Caki2 (cell line): ENCODE data around the gene MYO16. TPM values are rescaled to one million over a fixed set of nuclear protein-coding genes. Genes with fewer than 3 reads are reported as not detected.
"Not testable (repeated sequence)": the region's sequence is repeated elsewhere in the genome, so short reads cannot be mapped to it uniquely, and the experiment has no call there.

Experiments used
- DNase-seq: peaks from one replicate; pipeline ENCODE4 v3.0.0-alpha.2; 2015; ENCODE audit warnings: low read depth
- in situ Hi-C: cut with HindIII; loops from 2 replicates; pipeline ENCODE4 v1.10.0; 2016; ENCODE audit warnings: low sequenced_read_pairs, low pct_unique_long_range_greater_than_20kb, mixed read lengths
- total RNA-seq: library from RNA; depleted of rRNA; stranded (reverse); fragments of >200 nt; shearing (Covaris generic); gene quantifications from 2 replicates; pipeline ENCODE4 v1.2.3, GENCODE V29; 2014; ENCODE audit warnings: low replicate concordance

The MYO16 gene
- total RNA-seq, 1 experiment from 2014 or later: 0.14 TPM

DNA sequence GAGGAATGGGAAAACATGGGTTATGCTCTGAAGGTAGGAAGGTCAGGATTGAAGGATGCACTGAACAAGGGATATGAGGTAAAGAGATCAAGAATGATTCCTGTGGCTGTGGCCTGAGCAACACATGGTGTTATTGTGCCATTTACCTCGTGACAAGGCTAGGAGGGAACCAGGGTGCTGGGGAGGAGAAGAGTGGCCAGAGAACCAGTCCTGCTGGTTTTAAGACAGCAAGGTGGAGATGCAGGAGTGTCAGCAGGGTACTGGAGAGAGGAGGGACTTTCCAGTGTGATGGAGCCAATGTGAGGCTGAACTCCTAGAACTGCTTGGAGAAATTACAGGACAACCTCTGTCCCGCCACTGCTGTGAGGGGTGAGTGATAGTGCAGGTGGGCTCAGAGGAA lies 282.4 kb downstream of the MYO16 start:
- no peak for DNase-seq
- in situ Hi-C loops: no loop called here

DNA sequence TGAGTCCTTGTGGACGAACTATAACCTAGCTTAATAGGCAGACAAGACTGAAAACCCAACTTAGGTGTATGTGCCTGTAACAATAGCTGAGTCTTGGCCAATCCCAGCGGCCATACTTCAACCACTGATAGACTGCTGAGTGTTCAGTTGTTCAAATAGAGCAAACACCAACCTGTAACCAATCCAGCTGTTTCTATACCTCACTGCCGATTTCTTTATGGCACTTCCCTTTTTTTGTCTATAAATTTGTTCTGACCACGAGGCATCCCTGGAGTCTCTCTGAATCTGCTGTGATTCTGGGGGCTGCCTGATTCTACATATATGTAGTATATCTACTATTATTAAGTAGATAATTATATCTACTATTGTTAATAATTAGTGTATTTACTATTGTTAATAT lies 284.3 kb downstream of the MYO16 start:
- DNase-seq, in situ Hi-C loops: not testable (repeated sequence)

DNA sequence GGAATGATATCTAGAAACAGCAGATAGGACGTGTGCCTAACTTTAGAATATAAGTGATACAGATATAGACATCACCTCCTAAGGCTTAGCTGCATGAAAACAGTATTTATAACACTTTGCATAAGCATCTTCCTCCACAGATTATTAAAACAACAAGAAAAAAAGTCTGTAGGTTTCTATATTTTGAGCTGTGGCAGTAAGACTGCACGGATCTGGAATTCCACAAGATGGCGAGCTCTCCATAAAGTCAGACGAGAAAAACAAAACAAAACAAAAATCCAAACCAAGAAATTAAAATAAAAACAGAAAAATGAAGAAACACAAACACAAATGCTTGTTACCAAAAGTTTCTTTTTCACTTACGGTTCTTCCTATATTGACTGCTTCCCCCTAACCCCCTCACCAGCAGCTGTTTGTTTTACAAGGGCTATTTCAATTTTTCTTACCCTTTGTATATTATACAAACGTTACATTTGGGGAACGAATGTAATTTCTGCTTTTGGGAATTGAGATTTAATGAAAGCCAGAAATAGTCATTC lies 285.8 kb downstream of the MYO16 start:
- DNase-seq: peak; percentile 60
- in situ Hi-C loops: no loop called here

DNA sequence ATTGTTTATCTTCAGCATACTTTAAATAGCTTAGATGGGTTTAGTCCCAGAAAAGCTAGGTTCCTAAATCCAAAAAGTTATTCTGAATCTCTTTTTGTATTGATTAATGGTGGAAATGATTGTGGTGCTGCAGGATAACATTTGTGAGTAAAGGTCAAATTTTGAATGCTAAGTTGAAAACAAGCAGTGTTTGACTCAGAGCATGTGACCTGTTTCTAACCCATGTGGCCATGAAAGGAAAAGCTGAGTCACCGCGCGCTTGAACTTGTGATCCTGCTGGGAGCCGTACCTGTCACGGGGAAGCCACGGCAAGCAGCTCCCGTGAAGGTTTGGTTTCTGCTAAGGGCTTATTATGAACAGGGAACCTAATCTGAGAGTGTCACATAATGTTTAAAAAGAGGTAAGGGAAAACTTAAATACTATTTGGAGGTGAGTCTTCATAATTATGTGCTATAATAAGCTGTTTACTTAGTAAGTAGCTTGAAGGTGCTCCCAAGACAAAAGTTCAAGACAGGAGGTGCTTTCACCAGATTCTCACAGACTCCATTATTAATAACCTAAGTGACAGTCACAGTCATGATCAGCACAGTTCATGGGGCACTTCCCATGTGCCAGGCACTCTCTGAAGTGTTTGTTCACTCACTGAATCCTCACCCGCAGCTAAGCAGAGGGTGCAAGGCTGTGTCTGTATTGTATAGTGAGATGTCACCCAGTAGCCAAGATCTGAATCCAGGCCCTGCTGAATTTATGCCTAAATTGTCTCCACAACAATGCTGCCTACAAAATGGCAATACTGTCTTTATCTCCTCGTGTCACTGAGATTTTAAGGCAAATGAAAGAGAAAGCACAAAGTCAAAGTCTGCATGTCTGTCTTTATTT lies 286.5 kb downstream of the MYO16 start:
- in situ Hi-C loops: no loop called here
- peak; percentile 84 for DNase-seq

DNA sequence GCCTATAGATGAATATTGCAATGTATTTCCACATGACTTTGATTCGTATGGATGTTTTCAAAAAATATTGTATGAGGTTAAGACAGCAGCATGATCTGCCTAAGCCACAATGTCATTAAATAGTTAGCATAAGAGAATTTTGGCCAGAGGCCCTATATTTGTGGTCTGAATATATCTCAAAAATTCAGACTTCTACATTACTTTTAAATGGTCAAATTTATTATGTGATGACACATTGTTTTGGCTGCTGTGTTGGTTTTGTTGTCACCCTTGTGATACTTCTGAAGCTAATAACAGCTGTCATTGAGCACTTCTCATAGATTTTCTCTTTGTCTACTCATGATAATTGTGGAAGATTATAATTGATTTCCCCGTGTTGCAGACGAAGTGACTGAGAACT lies 288.2 kb downstream of the MYO16 start:
- in situ Hi-C loops: no loop called here
- no peak for DNase-seq

DNA sequence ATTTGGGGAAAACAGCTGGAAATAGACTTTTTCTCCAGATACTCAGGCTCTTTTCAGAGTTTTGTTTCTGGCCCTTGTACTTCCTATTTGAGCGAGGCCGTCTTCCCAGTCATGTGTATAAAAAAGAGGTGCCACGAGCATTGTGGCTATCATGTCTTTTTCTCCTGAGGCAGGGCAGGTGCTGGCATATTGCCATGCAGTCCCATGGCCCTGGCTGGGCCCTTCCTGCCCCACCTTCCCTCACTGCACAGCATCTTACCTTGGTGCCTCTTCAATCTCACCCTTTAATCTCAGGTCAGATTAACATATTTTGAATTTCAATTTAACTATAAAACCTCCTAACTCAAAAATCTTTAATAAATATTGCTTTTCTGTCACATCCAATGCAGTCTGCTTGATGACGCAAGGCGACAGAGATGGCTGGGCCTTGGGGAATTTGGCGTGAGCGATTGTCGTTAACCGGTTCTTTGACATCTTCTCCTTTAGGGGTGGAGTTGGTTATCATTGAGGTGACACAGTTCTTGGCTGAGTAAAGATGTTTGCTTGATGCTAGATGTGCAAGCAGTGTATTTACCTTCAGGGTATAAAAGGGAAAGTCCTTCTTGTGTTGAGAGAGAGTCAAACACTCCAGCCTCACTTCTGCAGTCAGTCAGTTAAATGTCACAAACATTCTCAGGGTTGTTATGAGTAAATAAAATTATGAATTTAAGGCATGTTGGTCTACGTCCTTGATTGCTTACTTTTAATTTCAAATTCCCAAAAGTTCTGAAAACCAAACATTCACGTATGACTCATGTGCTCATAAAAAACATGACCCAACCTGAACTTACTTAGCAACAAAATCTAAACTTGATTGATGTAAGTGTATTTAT lies 289.9 kb downstream of the MYO16 start:
- DNase-seq: no peak

DNA sequence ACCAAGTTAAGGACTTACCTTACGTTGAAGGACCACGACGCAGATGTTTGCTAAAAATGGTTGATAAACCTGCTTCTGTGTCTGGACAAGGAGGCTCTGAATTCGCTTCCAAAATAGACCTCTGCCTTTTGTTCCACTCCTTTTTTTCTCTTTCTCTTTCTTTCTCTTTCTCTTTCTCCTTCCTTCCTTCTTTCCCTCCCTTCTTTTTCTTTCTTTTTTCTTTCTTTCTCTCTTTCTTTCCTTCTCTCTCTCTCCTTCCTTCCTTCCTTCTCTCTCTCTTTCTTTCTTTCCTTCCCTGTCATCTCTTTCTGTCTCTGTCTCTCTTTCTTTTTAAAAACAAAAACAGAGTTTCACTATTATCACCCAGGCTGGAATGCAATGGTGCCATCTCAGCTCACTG lies 290.7 kb downstream of the MYO16 start:
- DNase-seq: no peak
- in situ Hi-C loops: no loop called here

More for the DNA sequence above, 289.9 kb downstream of the MYO16 start:
- in situ Hi-C loops: no loop called here

DNA sequence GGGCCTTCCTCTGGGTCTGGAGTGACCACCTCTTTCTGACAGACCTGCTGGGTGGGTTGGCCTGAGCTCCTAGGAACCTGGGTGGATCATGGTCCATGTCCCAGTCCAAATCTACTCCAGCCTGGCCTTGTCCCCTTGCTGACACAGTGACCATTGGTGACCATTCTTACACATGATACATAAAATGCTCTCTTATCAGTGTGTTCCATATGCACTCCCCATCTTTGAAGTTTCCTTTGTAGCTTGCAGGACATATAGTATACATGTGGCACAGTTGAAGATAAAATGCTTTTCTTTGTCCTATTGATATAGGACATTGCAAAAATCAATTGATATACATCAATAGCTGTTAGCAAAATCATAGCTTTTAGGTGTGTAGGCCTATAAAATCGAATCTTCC lies 291.8 kb downstream of the MYO16 start:
- in situ Hi-C loops: no loop called here
- DNase-seq: no peak

DNA sequence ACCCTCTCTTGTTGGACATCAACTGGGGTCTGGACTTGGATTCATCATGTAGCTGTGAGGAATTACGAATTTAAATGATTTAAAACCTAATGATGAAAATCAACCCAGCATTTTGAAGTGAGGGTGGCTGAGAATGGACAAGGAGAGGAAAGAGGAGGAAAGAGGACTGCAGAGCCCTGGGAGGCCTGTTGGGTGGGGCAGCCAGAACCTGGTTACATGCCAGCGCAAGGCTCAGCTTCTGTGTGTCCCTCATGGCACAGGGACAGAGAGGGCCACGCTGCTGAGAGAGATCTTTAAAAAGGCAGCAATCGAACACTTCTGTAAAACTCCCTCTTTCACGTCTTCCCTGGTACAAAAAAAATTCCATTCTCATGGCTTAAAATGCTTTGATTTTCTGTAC lies 292.7 kb downstream of the MYO16 start:
- no peak for DNase-seq
- in situ Hi-C loops: no loop called here

DNA sequence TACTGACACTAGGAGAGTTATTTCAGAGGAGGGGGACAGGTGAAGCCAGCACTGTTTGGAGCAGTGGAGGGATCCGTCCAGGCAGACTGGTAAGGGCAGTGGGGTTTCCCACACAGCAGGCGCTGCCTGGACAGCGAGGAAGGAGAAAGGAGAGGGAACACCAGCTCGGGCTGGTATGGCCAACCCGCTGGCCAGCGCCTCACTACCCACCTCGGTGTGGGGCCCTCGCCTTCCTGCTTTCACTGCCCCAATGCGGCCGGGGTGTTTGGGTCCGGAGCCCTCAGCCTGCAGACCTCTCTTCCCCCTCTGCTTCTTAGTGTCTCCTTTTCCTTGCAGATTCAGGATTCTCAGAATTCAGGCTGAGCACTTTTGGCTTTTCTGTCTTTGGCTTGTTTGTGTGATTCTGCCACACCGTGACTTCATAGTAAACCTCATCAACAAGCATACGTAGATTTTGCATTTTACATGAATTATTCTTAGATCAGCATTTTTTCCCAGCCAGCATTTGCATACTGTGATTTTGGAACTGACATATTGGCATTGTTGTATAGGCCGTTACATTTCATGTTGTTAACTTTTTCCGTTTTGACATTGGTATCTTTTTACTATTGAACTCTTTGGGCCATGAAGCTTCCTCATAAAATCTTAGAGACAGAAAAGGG lies 294.1 kb downstream of the MYO16 start:
- in situ Hi-C loops: no loop called here
- no peak for DNase-seq

DNA sequence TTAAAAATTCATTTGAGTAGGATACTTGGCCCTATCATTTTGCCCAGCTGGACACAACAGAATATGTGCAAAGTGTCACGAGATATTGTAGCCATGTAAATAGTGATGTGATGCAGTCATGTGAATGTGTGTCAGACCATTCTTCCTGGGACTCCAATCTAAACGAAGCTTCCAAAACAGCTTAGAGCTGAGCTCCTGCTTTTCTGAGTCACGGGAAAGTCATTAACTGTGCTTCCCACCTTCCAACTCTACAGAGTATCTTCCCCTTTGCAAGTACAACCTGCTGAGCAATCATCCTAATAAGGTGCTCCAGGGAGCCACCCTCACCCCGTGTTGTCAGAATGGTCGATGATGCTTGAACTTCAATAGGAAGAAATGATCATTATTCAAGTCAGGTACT lies 294.7 kb downstream of the MYO16 start:
- in situ Hi-C loops: no loop called here
- DNase-seq: peak; percentile 49

DNA sequence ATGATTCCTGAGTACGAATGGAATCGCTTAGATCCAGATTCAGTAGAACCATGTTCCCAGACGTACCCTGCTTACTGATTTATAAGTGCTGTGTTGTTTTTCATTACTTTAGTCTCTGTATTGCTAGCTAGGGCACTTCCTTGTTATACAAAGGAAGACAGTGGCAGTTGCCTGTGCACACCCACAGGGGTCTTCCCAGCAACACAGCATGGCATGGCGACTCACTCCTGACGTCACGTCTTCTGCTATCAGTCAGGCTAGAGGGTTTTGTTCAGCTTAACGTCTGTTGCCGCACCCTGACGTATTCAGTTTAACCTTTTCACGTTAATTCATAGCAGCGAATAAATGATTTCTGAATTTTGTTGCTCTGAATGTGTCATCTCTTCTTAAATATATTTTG lies 295.1 kb downstream of the MYO16 start:
- DNase-seq: no peak
- in situ Hi-C loops: no loop called here

DNA sequence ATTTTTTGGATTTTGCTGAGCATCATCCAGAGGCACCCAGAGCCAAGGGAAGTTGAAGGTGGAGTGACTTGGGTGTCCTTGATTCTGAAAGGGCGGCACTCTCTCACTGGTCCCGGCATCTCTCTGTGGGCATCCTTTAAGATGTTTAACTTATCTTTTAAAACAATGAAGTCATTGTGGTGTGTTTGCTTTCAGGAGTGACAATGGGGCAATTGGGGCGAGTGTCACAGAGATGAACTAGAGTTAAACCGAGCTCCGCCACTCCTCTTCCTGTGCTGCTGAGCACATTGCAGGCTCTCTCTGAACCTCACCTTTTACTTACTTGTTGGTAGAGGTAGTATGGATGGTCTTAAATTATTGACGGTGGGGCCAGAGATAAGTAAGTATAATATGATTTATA lies 295.7 kb downstream of the MYO16 start:
- no peak for DNase-seq
- in situ Hi-C loops: no loop called here

DNA sequence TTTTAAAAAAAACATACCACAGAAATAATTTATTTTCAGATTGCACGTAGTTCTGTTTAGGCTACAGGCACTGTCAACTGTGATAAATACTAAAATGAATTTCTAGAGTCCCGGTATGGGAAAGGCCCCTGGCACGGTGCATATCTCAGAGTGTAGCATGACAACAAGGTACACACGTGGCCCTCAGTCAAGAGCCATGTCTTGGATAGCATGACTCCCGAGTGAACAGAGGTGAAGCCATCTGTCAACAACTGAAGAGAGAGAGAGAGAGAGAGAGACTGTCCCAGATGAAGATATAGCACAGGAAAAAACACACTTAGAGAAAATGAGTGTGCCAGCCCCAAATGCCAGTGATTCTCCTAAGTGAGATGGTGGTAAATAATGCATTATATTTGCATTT lies 297.5 kb downstream of the MYO16 start:
- in situ Hi-C loops: no loop called here
- DNase-seq: no peak

DNA sequence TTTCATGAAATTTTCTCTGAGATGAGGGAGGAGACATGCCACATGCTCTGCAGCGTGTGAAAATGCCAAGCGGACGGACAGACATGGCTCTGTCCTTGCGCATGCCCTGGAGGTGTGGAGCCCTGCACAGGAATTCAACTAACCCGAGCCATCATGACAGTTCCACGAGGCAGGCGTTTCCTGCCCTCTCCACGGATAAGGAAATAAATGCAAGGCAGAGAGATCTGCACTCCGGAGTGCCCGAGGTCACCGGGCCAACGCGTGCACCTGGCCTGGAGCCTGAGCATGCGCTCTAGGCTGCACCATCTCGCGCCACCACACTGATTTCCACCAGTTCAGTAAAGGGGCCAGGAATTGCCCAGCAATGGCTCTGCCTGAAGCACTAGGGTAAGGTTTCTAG lies 298.2 kb downstream of the MYO16 start:
- no peak for DNase-seq
- in situ Hi-C loops: no loop called here

DNA sequence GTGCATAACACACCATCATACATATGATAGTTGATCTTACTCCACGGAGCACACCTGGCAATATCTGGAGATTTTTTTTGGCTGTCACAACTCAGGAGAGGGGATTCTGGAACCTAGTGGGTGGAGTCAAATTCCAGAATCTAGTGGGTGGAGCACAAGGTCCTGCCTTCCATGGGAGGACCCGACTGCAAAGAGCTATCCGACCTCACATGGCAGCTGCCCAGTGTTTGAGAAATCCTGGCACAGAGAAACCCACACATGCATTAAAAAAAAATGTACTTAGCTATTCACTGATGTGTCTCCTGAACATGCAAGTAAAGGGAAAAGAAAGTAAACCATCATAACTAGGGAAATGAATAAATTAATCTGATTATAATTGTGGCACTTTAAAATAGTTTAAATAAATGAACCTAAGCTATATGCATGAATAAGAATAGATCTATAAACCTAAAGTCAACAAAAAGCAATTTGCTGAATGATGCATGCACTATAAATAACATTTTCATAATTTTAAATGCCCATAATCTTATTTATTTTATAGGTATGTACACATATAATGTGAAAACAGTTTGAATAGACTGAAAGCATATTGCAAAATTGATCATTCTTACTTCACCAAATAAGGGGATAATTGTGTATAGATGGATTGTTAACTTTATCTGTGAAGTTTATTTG lies 300.3 kb downstream of the MYO16 start:
- no peak for DNase-seq
- in situ Hi-C loops: no loop called here

DNA sequence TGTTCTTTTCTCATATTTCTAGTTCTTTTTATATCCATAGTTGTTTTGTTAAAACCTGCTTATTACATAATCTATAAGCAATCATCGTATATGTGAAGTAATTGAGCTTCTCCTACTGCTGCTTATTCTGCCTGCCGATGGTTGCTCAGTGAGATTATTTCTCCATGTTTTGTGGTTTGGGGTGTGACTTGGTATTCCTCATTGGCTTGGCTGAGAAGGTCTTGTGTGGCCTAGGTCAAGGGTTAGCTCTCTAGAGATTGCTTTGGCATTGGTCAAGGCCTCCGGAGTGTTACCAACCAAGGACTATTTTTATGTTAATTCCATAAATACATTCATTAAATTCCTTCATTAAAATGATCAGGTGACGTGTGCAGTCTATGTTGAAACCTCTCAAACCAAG lies 302.8 kb downstream of the MYO16 start:
- no peak for DNase-seq
- in situ Hi-C loops: no loop called here

DNA sequence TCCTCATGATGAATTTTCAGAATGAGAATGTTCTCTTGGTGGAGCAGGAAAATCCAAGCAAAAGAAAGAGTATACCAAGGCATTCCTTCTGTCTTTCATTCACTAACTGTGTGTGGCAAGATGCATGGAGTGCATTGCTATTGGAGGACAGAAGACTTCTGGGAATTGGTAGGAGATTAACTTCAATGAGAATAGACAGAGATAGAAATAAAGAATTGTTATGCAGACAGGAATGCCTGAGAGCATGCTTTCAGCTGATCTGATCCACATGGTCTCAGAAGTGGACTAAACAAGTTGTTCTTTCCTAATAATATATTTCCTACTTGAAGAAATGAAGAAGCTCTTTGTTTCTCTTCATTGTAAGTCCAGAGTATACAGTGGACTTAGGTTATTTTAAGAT lies 303.6 kb downstream of the MYO16 start:
- no peak for DNase-seq
- in situ Hi-C loops: no loop called here
